ENCODE data around the gene BRF1.

BRF1 gene

GRCh38 chr14:105178069-105178867, 122.5 kb downstream of the BRF1 start:
- DNase-seq (ENCODE audit: low spot score): no peak
- in situ Hi-C loops (cut with MboI; ENCODE audit: low pct_unique_long_range_greater_than_20kb, low sequenced_read_pairs, unreplicated experiment): no loop called here
- no peak for TF ChIP-seq CTCF (IDR thresholded peaks at IDR 0.05; ENCODE audit: extremely low read depth, insufficient read depth, missing control alignments)

DNA sequence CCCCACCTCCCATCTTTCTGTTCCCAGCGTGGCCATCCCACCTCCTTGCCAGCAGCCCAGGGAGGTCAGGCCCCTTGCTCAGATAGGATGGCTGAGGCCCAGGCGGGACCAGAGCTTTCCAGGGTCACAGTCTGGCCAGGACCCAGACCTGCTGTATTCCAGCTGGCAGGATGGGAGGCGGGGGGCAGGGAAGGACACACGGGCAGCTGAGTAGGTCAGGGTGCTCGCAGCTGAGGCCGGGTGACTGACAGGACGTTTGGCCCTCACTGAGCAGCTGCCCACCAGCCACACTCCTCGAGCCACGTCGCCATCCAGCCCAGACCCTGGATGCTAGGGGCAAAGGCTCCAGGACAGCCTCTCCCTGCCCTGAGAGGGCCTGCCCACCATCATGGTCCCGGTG, 123.7 kb downstream of the BRF1 start:
- in situ Hi-C loops (cut with MboI; ENCODE audit: low pct_unique_long_range_greater_than_20kb, low sequenced_read_pairs, unreplicated experiment): no loop called here
- no peak for TF ChIP-seq CTCF (IDR thresholded peaks at IDR 0.05; ENCODE audit: extremely low read depth, insufficient read depth, missing control alignments)
- DNase-seq (ENCODE audit: low spot score): no peak

- in situ Hi-C loops (cut with MboI; ENCODE audit: low pct_unique_long_range_greater_than_20kb, low sequenced_read_pairs, unreplicated experiment): no loop called here
- no peak for DNase-seq (ENCODE audit: low spot score)
- TF ChIP-seq CTCF (IDR thresholded peaks at IDR 0.05; ENCODE audit: extremely low read depth, insufficient read depth, missing control alignments): no peak
Observed at GRCh38 chr14:105176513-105176912, 124.3 kb downstream of the BRF1 start.

- TF ChIP-seq CTCF (IDR thresholded peaks at IDR 0.05; ENCODE audit: extremely low read depth, insufficient read depth, missing control alignments): no peak
- in situ Hi-C loops (cut with MboI; ENCODE audit: low pct_unique_long_range_greater_than_20kb, low sequenced_read_pairs, unreplicated experiment): no loop called here
- DNase-seq (ENCODE audit: low spot score): no peak
Observed at GRCh38 chr14:105173901-105174894, 126.6 kb downstream of the BRF1 start.

GRCh38 chr14:105173145-105173544, 127.7 kb downstream of the BRF1 start:
- TF ChIP-seq CTCF (IDR thresholded peaks at IDR 0.05; ENCODE audit: extremely low read depth, insufficient read depth, missing control alignments): no peak
- DNase-seq (ENCODE audit: low spot score): no peak
- in situ Hi-C loops (cut with MboI; ENCODE audit: low pct_unique_long_range_greater_than_20kb, low sequenced_read_pairs, unreplicated experiment): no loop called here

DNA sequence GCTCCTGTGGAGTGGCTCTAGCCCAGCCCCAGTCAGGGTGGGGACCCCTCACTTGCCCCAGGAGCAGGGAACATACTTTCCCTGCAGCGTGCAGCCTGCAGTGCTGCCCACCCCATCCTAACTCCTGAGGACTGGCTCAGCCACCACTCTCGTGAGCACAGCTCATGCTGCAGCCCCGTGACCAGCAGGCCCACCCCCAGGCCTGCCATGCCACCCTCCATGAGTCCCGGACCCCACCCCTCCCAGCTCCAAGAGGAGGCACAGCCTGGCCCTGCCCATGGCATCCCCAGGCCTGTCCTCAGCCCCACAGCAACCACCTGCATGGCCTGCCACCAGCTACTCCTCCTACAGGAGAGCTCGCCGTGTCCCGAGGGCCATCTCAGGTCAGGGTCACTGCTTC, 128.3 kb downstream of the BRF1 start:
- no peak for TF ChIP-seq CTCF (IDR thresholded peaks at IDR 0.05; ENCODE audit: extremely low read depth, insufficient read depth, missing control alignments)
- in situ Hi-C loops (cut with MboI; ENCODE audit: low pct_unique_long_range_greater_than_20kb, low sequenced_read_pairs, unreplicated experiment): no loop called here
- no peak for DNase-seq (ENCODE audit: low spot score)

All from GM13977 (cell line).